Thoracic aorta (tissue), 2 donors: ENCODE measurements around the gene GSG1L. TPM values are rescaled to one million over a fixed set of nuclear protein-coding genes. Genes with fewer than 3 reads are reported as not detected.

Experiments
- ATAC-seq: fragments of 150-250 bp; one replicate; pipeline ENCODE4 v1.8.0; 2017; ENCODE audit warnings: low read depth; ENCODE audit not compliant: insufficient number of reproducible peaks, low FRiP score
- DNase-seq: peaks from one replicate; pipeline ENCODE4 v3.0.0-alpha.2; 2020; ENCODE audit warnings: low spot score
- H3K27ac ChIP-seq, 2 donors: fragments of 200-600 bp; sonication (generic); 1 replicate in 1 of 2; 2 replicates in 1 of 2; pipeline ENCODE4 v1.5.1; 2016; ENCODE audit warnings: mild to moderate bottlenecking in 2 of 2, moderate library complexity in 2 of 2
- H3K27me3 ChIP-seq: fragments of 200-600 bp; sonication (generic); replicated peaks from 2 replicates; pipeline ENCODE4 v1.6.0; 2016; ENCODE audit warnings: mild to moderate bottlenecking; ENCODE audit not compliant: insufficient read depth
- H3K36me3 ChIP-seq: fragments of 200-600 bp; sonication (generic); one replicate; pipeline ENCODE4 v1.5.1; 2016
- H3K4me1 ChIP-seq, 2 donors: fragments of 200-600 bp; sonication (generic); 1 replicate in 1 of 2; 2 replicates in 1 of 2; pipeline versions ENCODE4 v1.5.1 to v1.6.0; 2016; ENCODE audit warnings: low read depth in 2 of 2, mild to moderate bottlenecking in 1 of 2; ENCODE audit not compliant: control insufficient read depth in 1 of 2
- H3K4me3 ChIP-seq: fragments of 200-600 bp; sonication (generic); 2 replicates; pipeline ENCODE4 v1.5.1; 2016; ENCODE audit warnings: mild to moderate bottlenecking
- H3K9me3 ChIP-seq: fragments of 200-600 bp; sonication (generic); 2 replicates; pipeline ENCODE4 v1.5.1; 2016
- CTCF ChIP-seq: fragments of 200-600 bp; sonication (generic); IDR thresholded peaks from one replicate; pipeline ENCODE4 v1.5.1; 2019; ENCODE audit warnings: antibody characterized with exemption
- total RNA-seq, 2 donors: library from RNA; depleted of rRNA; stranded (reverse); fragments of >200 nt; gene quantifications; one replicate each; pipeline versions ENCODE4 v1.1.0 to v1.2.3, GENCODE V29; 2016

Gene GSG1L
- total RNA-seq, 2 donors from 2014 or later: 5.3 to 5.9 TPM

GRCh38 chr16:28104404-28104803 lies 40.9 kb upstream of the GSG1L start:
- no peak for DNase-seq
- no peak for ATAC-seq
- peaks cover 75% of the 10 kb centered on the region for H3K36me3 ChIP-seq

GRCh38 chr16:28103516-28104170 lies 40.1 kb upstream of the GSG1L start:
- H3K9me3 ChIP-seq: no peaks in the 10 kb centered on the region
- H3K4me1 ChIP-seq: no peaks in the 10 kb centered on the region
- no peaks in the 10 kb centered on the region for H3K27me3 ChIP-seq
- ATAC-seq (no peak), DNase-seq (no peak)
- H3K4me3 ChIP-seq: no peak overlapping the region
- TF ChIP-seq CTCF: no peak
- no peak overlapping the region for H3K27ac ChIP-seq
- peaks cover 79% of the 10 kb centered on the region for H3K36me3 ChIP-seq

More at GRCh38 chr16:28104404-28104803, 40.9 kb upstream of the GSG1L start:
- no peak overlapping the region for H3K4me3 ChIP-seq
- H3K27ac ChIP-seq: no peak overlapping the region
- no peaks in the 10 kb centered on the region for H3K27me3 ChIP-seq
- H3K9me3 ChIP-seq: no peaks in the 10 kb centered on the region
- H3K4me1 ChIP-seq: no peaks in the 10 kb centered on the region
- TF ChIP-seq CTCF: no peak

GRCh38 chr16:28101533-28101890 lies 38.0 kb upstream of the GSG1L start:
- H3K27me3 ChIP-seq: no peaks in the 10 kb centered on the region
- H3K9me3 ChIP-seq: no peaks in the 10 kb centered on the region
- H3K27ac ChIP-seq: no peak overlapping the region
- no peaks in the 10 kb centered on the region for H3K4me1 ChIP-seq
- peaks cover 71% of the 10 kb centered on the region for H3K36me3 ChIP-seq
- no peak for ATAC-seq
- no peak for TF ChIP-seq CTCF
- H3K4me3 ChIP-seq: no peak overlapping the region
- DNase-seq: no peak

- ATAC-seq (no peak), DNase-seq (no peak)
- no peak overlapping the region for H3K4me3 ChIP-seq
- TF ChIP-seq CTCF: no peak
- H3K4me1 ChIP-seq: no peaks in the 10 kb centered on the region
- no peak overlapping the region for H3K27ac ChIP-seq
- no peaks in the 10 kb centered on the region for H3K27me3 ChIP-seq
- no peaks in the 10 kb centered on the region for H3K9me3 ChIP-seq
- H3K36me3 ChIP-seq: peaks cover 65% of the 10 kb centered on the region
Observed at GRCh38 chr16:28100810-28101532, 37.5 kb upstream of the GSG1L start.

- no peaks in the 10 kb centered on the region for H3K9me3 ChIP-seq
- H3K27ac ChIP-seq: no peak overlapping the region
- peaks cover 59% of the 10 kb centered on the region for H3K36me3 ChIP-seq
- TF ChIP-seq CTCF: no peak
- no peak overlapping the region for H3K4me3 ChIP-seq
- no peaks in the 10 kb centered on the region for H3K4me1 ChIP-seq
- no peak for DNase-seq
- no peaks in the 10 kb centered on the region for H3K27me3 ChIP-seq
- ATAC-seq: no peak
Observed at GRCh38 chr16:28098959-28099945, 35.7 kb upstream of the GSG1L start.
